Erythroblast (primary cell): ENCODE measurements around the gene GTPBP6.
"Not testable (repeated sequence)": the region's sequence is repeated elsewhere in the genome, so short reads cannot be mapped to it uniquely, and the experiment has no call there.

Source experiments
- DNase-seq, 2 experiments: peaks; one replicate each; lab custom pipeline; 2025; lab: John Stamatoyannopoulos, UW
- GATA1 ChIP-seq: IDR thresholded peaks from 2 replicates; pipeline ENCODE4 v1.6.1; 2011; ENCODE audit warnings: low read depth, mild to moderate bottlenecking, control low read depth, low read length, moderate library complexity
- POLR2A ChIP-seq: IDR thresholded peaks from 2 replicates; pipeline ENCODE4 v1.6.1; 2011; ENCODE audit warnings: mild to moderate bottlenecking, low read length

Gene GTPBP6

GRCh38 chrX:312621-313331 lies 5.8 kb downstream of the GTPBP6 start:
- DNase-seq: no peak
- no peak for TF ChIP-seq GATA1
- no peak for TF ChIP-seq POLR2A

GRCh38 chrX:311156-312129 lies 7.2 kb downstream of the GTPBP6 start:
- DNase-seq: no peak

GRCh38 chrX:310621-311155 lies 7.9 kb downstream of the GTPBP6 start:
- DNase-seq: no peak
- TF ChIP-seq GATA1: no peak
- TF ChIP-seq POLR2A: no peak

More at GRCh38 chrX:311156-312129, 7.2 kb downstream of the GTPBP6 start:
- TF ChIP-seq POLR2A: no peak
- TF ChIP-seq GATA1: no peak

- DNase-seq: no peak
- TF ChIP-seq GATA1: no peak
- no peak for TF ChIP-seq POLR2A
Observed at GRCh38 chrX:308821-309520, 9.6 kb downstream of the GTPBP6 start.

- TF ChIP-seq POLR2A (no peak), GATA1 (no peak)
- no peak for DNase-seq
Observed at GRCh38 chrX:307261-308111, 11.1 kb downstream of the GTPBP6 start.

GRCh38 chrX:306614-307251 lies 11.9 kb downstream of the GTPBP6 start:
- not testable (repeated sequence) for DNase-seq

GRCh38 chrX:305781-306613 lies 12.6 kb downstream of the GTPBP6 start:
- not testable (repeated sequence) for DNase-seq

- DNase-seq: no peak
- TF ChIP-seq GATA1: no peak
- TF ChIP-seq POLR2A: no peak
Observed at GRCh38 chrX:302975-303374, 15.6 kb downstream of the GTPBP6 start.

GRCh38 chrX:300334-300733 lies 18.3 kb downstream of the GTPBP6 start:
- TF ChIP-seq POLR2A (no peak), GATA1 (no peak)

GRCh38 chrX:298993-299392 lies 19.6 kb downstream of the GTPBP6 start:
- TF ChIP-seq GATA1 (no peak), POLR2A (no peak)
- no peak for DNase-seq

More at GRCh38 chrX:300334-300733, 18.3 kb downstream of the GTPBP6 start:
- DNase-seq: no peak

GRCh38 chrX:295136-295535 lies 23.5 kb downstream of the GTPBP6 start:
- TF ChIP-seq GATA1 (no peak), POLR2A (no peak)
- DNase-seq: no peak
